ENCODE measurements around the gene CD7. TPM values are rescaled to one million over a fixed set of nuclear protein-coding genes. Genes with fewer than 3 reads are reported as not detected.
A peak's percentile ranks its signal among the peaks of the same experiment; 100 is the strongest.

The CD7 gene
- total RNA-seq, 2 donors from 2014 or later = 0.60 to 1.8 TPM

GRCh38 chr17:82303944-82304808, 13.2 kb downstream of the CD7 start:
- DNase-seq (no peak), ATAC-seq (peak; percentile 10 to 23)
- intact Hi-C loops (cut with DNase I) = no loop called here

- intact Hi-C loops (cut with DNase I) = no loop called here
- ATAC-seq = no peak
- no peak for DNase-seq
Measured at GRCh38 chr17:82302991-82303943, 14.1 kb downstream of the CD7 start.

DNA sequence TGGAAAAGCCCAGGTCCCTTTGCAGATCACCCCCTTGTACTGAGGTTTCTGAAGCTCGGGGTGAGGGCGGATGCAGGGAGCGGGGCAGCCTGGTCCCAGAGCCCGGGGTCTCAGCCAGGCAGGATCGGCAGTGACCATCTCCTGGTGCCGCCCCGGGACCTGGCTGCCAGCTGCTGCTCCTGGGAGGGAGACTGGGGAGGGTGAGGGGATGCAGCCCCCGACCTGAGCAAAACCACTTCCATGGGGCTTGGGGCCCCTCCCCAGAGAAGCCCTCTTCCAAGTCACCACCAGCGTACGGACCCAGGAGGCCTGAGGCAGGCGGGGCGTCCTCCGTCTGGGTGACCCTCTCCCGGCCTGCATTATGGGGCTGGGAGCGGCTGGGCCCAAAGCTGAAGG, 14.8 kb downstream of the CD7 start:
- intact Hi-C loops (cut with DNase I) = no loop called here
- ATAC-seq = no peak
- no peak for DNase-seq

DNA sequence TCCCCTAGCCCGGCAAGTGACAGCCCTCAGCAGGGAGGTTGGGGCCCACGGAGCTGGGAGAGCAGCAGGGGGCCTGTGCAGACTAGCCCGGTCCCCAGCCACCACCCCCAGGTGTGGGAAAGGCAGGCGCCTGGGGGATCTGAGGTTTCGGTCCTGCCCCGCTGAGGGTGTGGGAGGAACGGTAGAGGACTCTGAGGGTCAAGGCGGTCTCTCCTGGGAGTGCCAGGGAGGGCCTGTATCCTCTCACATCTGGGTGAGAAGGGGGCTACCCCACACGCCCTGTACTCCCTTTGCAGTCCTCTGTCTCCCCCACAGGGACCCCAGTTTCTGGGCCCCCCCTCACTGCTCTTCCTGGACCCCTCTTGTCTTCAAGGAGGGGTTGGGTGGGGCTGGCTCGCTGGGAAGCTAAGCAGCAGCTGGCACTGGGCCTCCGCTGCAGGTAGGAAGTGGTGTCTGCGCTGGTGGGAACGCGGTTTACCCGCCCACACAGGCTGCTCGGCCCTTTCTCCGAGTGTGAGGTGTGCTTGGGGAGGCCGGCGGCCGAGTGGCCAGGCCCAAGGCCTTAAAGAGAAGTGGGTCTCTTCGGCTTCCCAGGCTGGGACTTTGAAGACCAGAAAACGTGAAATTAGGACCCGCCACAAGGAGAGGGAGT, 15.4 kb downstream of the CD7 start:
- ATAC-seq = no peak
- intact Hi-C loops (cut with DNase I) = no loop called here

GRCh38 chr17:82301300-82301915, 16.0 kb downstream of the CD7 start:
- intact Hi-C loops (cut with DNase I) = no loop called here
- ATAC-seq (no peak), DNase-seq (no peak)

More for the DNA sequence above, 15.4 kb downstream of the CD7 start:
- DNase-seq = no peak

GRCh38 chr17:82300707-82301270, 16.6 kb downstream of the CD7 start:
- intact Hi-C loops (cut with DNase I) = no loop called here
- DNase-seq = peak; percentile 75
- ATAC-seq = no peak

DNA sequence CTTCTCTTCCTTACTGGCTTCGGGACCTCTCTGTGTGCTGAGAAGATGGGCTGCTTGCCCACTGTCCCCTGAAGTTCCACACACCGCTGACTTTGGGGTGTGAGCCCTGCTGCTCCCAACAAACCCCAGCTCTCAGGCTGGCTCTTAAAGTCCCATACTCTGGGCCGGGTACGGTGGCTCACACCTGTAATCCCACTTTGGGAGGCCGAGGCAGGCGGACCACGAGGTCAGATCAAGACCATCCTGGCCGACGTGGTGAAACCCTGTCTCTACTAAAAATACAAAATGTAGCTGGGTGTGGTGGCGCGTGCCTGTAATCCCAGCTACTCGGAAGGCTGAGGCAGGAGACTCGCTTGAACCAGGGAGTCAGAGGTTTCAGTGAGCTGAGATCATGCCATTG, 17.2 kb downstream of the CD7 start:
- intact Hi-C loops (cut with DNase I) = no loop called here
- DNase-seq = no peak
- ATAC-seq = no peak

GRCh38 chr17:82299452-82299851, 18.0 kb downstream of the CD7 start:
- DNase-seq (no peak), ATAC-seq (no peak)
- intact Hi-C loops (cut with DNase I) = loop anchor here in 1 of 2 donors (10.0 kb wide), 1 partner anchor 55 kb away; no protein-coding TSS in a partner anchor

DNA sequence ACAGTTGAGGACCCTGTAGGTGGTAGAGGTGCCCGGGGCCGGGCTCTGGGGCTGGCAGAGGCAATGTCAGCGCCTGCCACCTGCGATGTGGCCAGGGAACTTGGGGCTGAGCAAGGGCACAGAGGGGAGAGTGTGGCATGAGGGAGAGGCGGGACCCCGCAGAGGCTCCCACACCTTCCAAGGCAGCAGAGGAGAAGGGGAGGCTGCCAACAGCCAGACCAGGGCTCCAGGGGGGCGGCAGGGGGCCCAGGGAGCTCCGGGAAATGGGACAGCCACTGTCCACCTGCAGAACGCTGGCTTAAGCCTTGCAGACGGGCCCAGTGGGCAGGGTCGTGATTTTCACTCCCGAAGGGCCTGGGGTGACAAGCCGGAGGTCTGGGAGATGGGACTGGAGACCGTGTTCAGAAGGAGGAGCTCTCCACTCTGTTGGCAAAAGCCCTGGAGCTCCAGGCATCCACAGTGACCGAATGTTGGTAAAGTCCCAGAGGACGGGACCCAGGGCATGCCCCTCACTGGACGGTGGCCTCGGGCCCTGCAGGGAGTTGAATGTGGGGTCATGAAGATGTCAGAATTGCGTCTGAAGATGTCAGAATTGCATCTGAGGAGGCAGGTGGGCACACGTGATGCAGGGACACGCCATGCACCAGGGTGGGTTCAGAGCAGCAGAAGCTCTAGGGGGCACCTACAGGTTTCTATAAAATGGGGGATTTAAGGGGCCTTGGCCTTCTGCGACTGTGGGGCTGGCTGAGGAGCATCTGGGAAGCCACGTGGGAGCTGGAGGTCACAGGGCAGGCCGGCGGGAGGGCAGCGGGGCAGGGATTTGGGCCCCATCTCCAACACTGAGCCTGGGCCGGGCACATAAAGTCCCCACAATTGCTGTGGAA, 18.6 kb downstream of the CD7 start:
- intact Hi-C loops (cut with DNase I) = loop anchor here in 1 of 2 donors (10.0 kb wide), 1 partner anchor 54 kb away; no protein-coding TSS in a partner anchor
- ATAC-seq (no peak), DNase-seq (no peak)

- intact Hi-C loops (cut with DNase I) = loop anchor here in 1 of 2 donors (10.0 kb wide), 1 partner anchor 53 kb away; no protein-coding TSS in a partner anchor
- ATAC-seq (peak; percentile 79 to 84), DNase-seq (peak; percentile 92)
Measured at GRCh38 chr17:82297714-82298537, 19.5 kb downstream of the CD7 start.

- intact Hi-C loops (cut with DNase I) = loop anchor here in 1 of 2 donors (10.0 kb wide), 1 partner anchor 52 kb away; no protein-coding TSS in a partner anchor
- ATAC-seq (peak; percentile 3 to 13), DNase-seq (peak; percentile 90)
Measured at GRCh38 chr17:82297280-82297713, 20.1 kb downstream of the CD7 start.

GRCh38 chr17:82296511-82297279, 20.7 kb downstream of the CD7 start:
- no peak for DNase-seq
- intact Hi-C loops (cut with DNase I) = loop anchor here in 1 of 2 donors (10.0 kb wide), 1 partner anchor 52 kb away; no protein-coding TSS in a partner anchor
- no peak for ATAC-seq

DNA sequence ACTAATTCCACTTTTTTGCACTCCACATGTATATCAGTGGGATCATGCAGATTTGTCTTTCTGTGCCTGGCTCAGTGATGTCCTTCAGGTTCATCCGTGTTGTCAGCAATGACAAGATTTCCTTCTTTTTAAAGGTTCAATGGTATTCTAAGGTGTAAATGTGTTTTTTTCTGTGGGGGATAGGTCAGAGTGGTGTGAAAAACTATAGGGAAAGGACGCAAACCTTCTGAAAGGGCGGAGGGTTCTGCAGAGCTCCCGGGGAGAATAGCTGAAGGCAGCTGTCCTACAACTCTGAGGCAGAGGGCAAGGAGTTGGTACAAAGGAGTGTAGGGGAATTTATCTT, 22.0 kb downstream of the CD7 start:
- ATAC-seq (no peak), DNase-seq (no peak)
- intact Hi-C loops (cut with DNase I) = loop anchor here in 1 of 2 donors (10.0 kb wide), 1 partner anchor 51 kb away; no protein-coding TSS in a partner anchor

GRCh38 chr17:82294064-82294773, 23.2 kb downstream of the CD7 start:
- no peak for ATAC-seq
- intact Hi-C loops (cut with DNase I) = loop anchor here in 1 of 2 donors (10.0 kb wide), 1 partner anchor 49 kb away; no protein-coding TSS in a partner anchor

More at GRCh38 chr17:82294064-82294773, 23.2 kb downstream of the CD7 start:
- DNase-seq = no peak
